ENCODE results near the gene ATP11B.

GRCh38 chr3:182937293-182938051, 144.2 kb downstream of the ATP11B start:
- TF ChIP-seq ZNF138 (tag by site-specific recombination; IDR thresholded peaks at IDR 0.05; ENCODE audit: borderline replicate concordance): no peak
- TF ChIP-seq ZSCAN4 (tag by site-specific recombination; IDR thresholded peaks at IDR 0.05): no peak
- no peak for TF ChIP-seq CTCF (tag by site-specific recombination; IDR thresholded peaks at IDR 0.05)
- no peak for TF ChIP-seq ZNF624 (tag by site-specific recombination; IDR thresholded peaks at IDR 0.05)
- no peak for TF ChIP-seq ZNF645 (tag by site-specific recombination; IDR thresholded peaks at IDR 0.05)
- no peak for TF ChIP-seq ZNF24 (tag by site-specific recombination; IDR thresholded peaks at IDR 0.05)
- TF ChIP-seq ZNF18 (tag by site-specific recombination; IDR thresholded peaks at IDR 0.05): no peak
- TF ChIP-seq ZNF48 (tag by site-specific recombination; IDR thresholded peaks at IDR 0.05): no peak
- no peak for TF ChIP-seq ZNF169 (tag by site-specific recombination; IDR thresholded peaks at IDR 0.05)
- TF ChIP-seq ZNF670 (tag by site-specific recombination; IDR thresholded peaks at IDR 0.05; ENCODE audit: low read depth): no peak
- no peak for TF ChIP-seq HOXA7 (CRISPR knock-in tag; IDR thresholded peaks at IDR 0.05; ENCODE audit: borderline replicate concordance)

Data from HEK293 (cell line).